Gastrocnemius medialis (tissue), 4 donors: Measurements from ENCODE around the gene SYT6.

Source experiments
- CTCF ChIP-seq, 5 experiments: fragments of 450-650 bp in 3 of 5; fragments of 200-600 bp in 2 of 5; sonication (generic) in 2 of 5; IDR thresholded peaks in 4 of 5; conservative IDR thresholded peaks in 1 of 5; 1 replicate in 4 of 5; 2 replicates in 1 of 5; pipeline ENCODE4 v1.5.1; 2016 to 2019; ENCODE audit warnings: antibody characterized with exemption in 5 of 5, mild to moderate bottlenecking in 3 of 5, moderate library complexity in 3 of 5
- POLR2A ChIP-seq, 2 donors: fragments of 450-650 bp; IDR thresholded peaks; one replicate each; pipeline ENCODE4 v1.6.1; 2017; ENCODE audit warnings: antibody characterized with exemption in 2 of 2, mild to moderate bottlenecking in 2 of 2, moderate library complexity in 2 of 2

GRCh38 chr1:114077188-114077587 is 76.5 kb downstream of the SYT6 start:
- TF ChIP-seq CTCF (IDR thresholded peaks at IDR 0.05 in 4 of 5, conservative IDR thresholded peaks at IDR 0.05 in 1 of 5): no peak
- no peak for TF ChIP-seq POLR2A (IDR thresholded peaks at IDR 0.05)
